ENCODE results near the gene MLEC.
A peak's percentile ranks its signal among the peaks of the same experiment; 100 is the strongest.

Gene MLEC

GRCh38 chr12:120736404-120737331, 49.7 kb downstream of the MLEC start:
- H3K4me1 ChIP-seq (ENCODE audit: control insufficient read depth in 2 of 2, insufficient read depth in 1 of 2, low read depth in 1 of 2, low read length in 2 of 2) = no peaks in the 10 kb centered on the region
- H2BK15ac ChIP-seq (ENCODE audit: low read length) = no peak overlapping the region
- H2AFZ ChIP-seq (ENCODE audit: low read length) = no peak overlapping the region
- H3K27ac ChIP-seq (replicated peaks; ENCODE audit: low read length) = no peak overlapping the region
- no peak overlapping the region for H4K8ac ChIP-seq (ENCODE audit: low read depth, low read length)
- no CpG with 5 or more reads among the region's 38 CpGs for WGBS, 2 donors (ENCODE audit: extremely low coverage in 2 of 2, insufficient read length in 2 of 2, insufficient replicate concordance in 1 of 2)
- H3K4ac ChIP-seq (ENCODE audit: low read length) = no peak overlapping the region
- H3K36me3 ChIP-seq (replicated peaks in 1 of 2; ENCODE audit: control insufficient read depth in 2 of 2, insufficient read depth in 2 of 2, low read length in 2 of 2) = peaks cover 0 to 4% of the 10 kb centered on the region in 2 donors
- H3K18ac ChIP-seq (ENCODE audit: low read length) = peak overlapping the region; percentile 27
- peak overlapping the region; percentile 43 for H3K23ac ChIP-seq (ENCODE audit: low read depth, low read length, poor library complexity)
- no peak overlapping the region for H3K4me2 ChIP-seq (ENCODE audit: insufficient read depth, low read length, poor library complexity, severe bottlenecking)
- H3K14ac ChIP-seq (ENCODE audit: low read length) = no peak overlapping the region
- peak overlapping the region; percentile 12 for H2AK5ac ChIP-seq (ENCODE audit: low read depth, low read length)
- no peak for DNase-seq (ENCODE audit: low spot score)
- peak overlapping the region; percentile 78 for H2BK5ac ChIP-seq (ENCODE audit: low read length)
- peaks cover 0 to 2% of the 10 kb centered on the region in 2 donors for H3K9me3 ChIP-seq (replicated peaks in 1 of 2; ENCODE audit: control insufficient read depth in 2 of 2, insufficient read depth in 1 of 2, low read depth in 1 of 2, low read length in 2 of 2)
- H2BK120ac ChIP-seq (ENCODE audit: low read depth, low read length) = no peak overlapping the region
- H3K9ac ChIP-seq (ENCODE audit: low read depth, low read length, poor library complexity) = peak overlapping the region; percentile 50
- H2BK12ac ChIP-seq (ENCODE audit: low read length) = no peak overlapping the region
- no peaks in the 10 kb centered on the region for H3K79me1 ChIP-seq (ENCODE audit: low read depth, low read length)
- no peaks in the 10 kb centered on the region for H3K27me3 ChIP-seq (ENCODE audit: control insufficient read depth in 3 of 3, insufficient read depth in 3 of 3, low read depth in 1 of 3, low read length in 3 of 3)
- no peak overlapping the region for H3K4me3 ChIP-seq (ENCODE audit: low read length in 2 of 2)
- H4K91ac ChIP-seq (ENCODE audit: low read depth, low read length, poor library complexity) = peak overlapping the region; percentile 2

- no CpG with 5 or more reads among the region's 25 CpGs for WGBS, 2 donors (ENCODE audit: extremely low coverage in 2 of 2, insufficient read length in 2 of 2, insufficient replicate concordance in 1 of 2)
- Histone ChIP-seq H2BK15ac (ENCODE audit: low read length) (peak overlapping the region; percentile 33), H3K9ac (ENCODE audit: low read depth, low read length, poor library complexity) (no peak overlapping the region), H2BK120ac (ENCODE audit: low read depth, low read length) (no peak overlapping the region), H3K4me1 (ENCODE audit: control insufficient read depth in 2 of 2, insufficient read depth in 1 of 2, low read depth in 1 of 2, low read length in 2 of 2) (no peaks in the 10 kb centered on the region), H3K79me1 (ENCODE audit: low read depth, low read length) (no peaks in the 10 kb centered on the region), H2AFZ (ENCODE audit: low read length) (no peak overlapping the region), H4K91ac (ENCODE audit: low read depth, low read length, poor library complexity) (no peak overlapping the region), H3K4me3 (ENCODE audit: low read length in 2 of 2) (peak overlapping the region in 1 of 2 donors; percentile 56), H3K4me2 (ENCODE audit: insufficient read depth, low read length, poor library complexity, severe bottlenecking) (no peak overlapping the region), H3K4ac (ENCODE audit: low read length) (no peak overlapping the region), H3K23ac (ENCODE audit: low read depth, low read length, poor library complexity) (peak overlapping the region; percentile 43), H2AK5ac (ENCODE audit: low read depth, low read length) (peak overlapping the region; percentile 98), H3K14ac (ENCODE audit: low read length) (no peak overlapping the region), H2BK12ac (ENCODE audit: low read length) (no peak overlapping the region), H3K27ac (replicated peaks; ENCODE audit: low read length) (no peak overlapping the region), H3K27me3 (ENCODE audit: control insufficient read depth in 3 of 3, insufficient read depth in 3 of 3, low read depth in 1 of 3, low read length in 3 of 3) (no peaks in the 10 kb centered on the region), H3K36me3 (replicated peaks in 1 of 2; ENCODE audit: control insufficient read depth in 2 of 2, insufficient read depth in 2 of 2, low read length in 2 of 2) (peaks cover 0 to 4% of the 10 kb centered on the region in 2 donors), H3K9me3 (replicated peaks in 1 of 2; ENCODE audit: control insufficient read depth in 2 of 2, insufficient read depth in 1 of 2, low read depth in 1 of 2, low read length in 2 of 2) (peaks cover 0 to 2% of the 10 kb centered on the region in 2 donors), H2BK5ac (ENCODE audit: low read length) (peak overlapping the region; percentile 78), H4K8ac (ENCODE audit: low read depth, low read length) (no peak overlapping the region), H3K18ac (ENCODE audit: low read length) (peak overlapping the region; percentile 28)
- no peak for DNase-seq (ENCODE audit: low spot score)
Observed at GRCh38 chr12:120737557-120738251, 50.8 kb downstream of the MLEC start.

DNA sequence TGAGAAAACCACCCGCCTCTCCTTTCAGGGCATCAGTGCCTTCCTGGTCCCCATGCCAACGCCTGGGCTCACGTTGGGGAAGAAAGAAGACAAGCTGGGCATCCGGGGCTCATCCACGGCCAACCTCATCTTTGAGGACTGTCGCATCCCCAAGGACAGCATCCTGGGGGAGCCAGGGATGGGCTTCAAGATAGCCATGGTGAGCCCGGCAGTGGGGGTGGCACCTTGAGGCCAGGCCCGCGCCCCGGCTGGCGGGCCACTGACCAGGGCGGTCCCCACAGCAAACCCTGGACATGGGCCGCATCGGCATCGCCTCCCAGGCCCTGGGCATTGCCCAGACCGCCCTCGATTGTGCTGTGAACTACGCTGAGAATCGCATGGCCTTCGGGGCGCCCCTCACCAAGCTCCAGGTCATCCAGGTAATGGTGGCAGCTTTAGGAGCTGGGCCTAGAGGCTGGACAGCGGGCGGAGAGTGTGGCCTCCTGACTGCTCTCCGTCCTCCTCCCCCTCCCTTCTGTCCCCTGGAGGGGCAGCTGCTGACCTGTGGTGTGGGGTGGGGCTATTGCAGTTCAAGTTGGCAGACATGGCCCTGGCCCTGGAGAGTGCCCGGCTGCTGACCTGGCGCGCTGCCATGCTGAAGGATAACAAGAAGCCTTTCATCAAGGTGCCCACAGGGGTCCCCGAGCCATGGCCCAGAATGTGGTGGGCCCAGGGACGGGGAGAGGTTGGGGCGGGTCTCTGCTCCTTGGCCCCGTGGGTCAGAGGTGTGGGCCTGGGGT, 51.5 kb downstream of the MLEC start:
- no peak overlapping the region for H3K27ac ChIP-seq (replicated peaks; ENCODE audit: low read length)
- H2BK12ac ChIP-seq (ENCODE audit: low read length) = no peak overlapping the region
- H4K91ac ChIP-seq (ENCODE audit: low read depth, low read length, poor library complexity) = no peak overlapping the region
- H4K8ac ChIP-seq (ENCODE audit: low read depth, low read length) = no peak overlapping the region
- no peaks in the 10 kb centered on the region for H3K79me1 ChIP-seq (ENCODE audit: low read depth, low read length)
- peak overlapping the region; percentile 98 for H2AK5ac ChIP-seq (ENCODE audit: low read depth, low read length)
- peaks cover 0 to 4% of the 10 kb centered on the region in 2 donors for H3K36me3 ChIP-seq (replicated peaks in 1 of 2; ENCODE audit: control insufficient read depth in 2 of 2, insufficient read depth in 2 of 2, low read length in 2 of 2)
- H2BK5ac ChIP-seq (ENCODE audit: low read length) = peak overlapping the region; percentile 78
- no peaks in the 10 kb centered on the region for H3K4me1 ChIP-seq (ENCODE audit: control insufficient read depth in 2 of 2, insufficient read depth in 1 of 2, low read depth in 1 of 2, low read length in 2 of 2)
- H2BK15ac ChIP-seq (ENCODE audit: low read length) = peak overlapping the region; percentile 83
- H3K4ac ChIP-seq (ENCODE audit: low read length) = no peak overlapping the region
- no peak overlapping the region for H3K9ac ChIP-seq (ENCODE audit: low read depth, low read length, poor library complexity)
- H3K9me3 ChIP-seq (replicated peaks in 1 of 2; ENCODE audit: control insufficient read depth in 2 of 2, insufficient read depth in 1 of 2, low read depth in 1 of 2, low read length in 2 of 2) = no peaks in the 10 kb centered on the region
- no peaks in the 10 kb centered on the region for H3K27me3 ChIP-seq (ENCODE audit: control insufficient read depth in 3 of 3, insufficient read depth in 3 of 3, low read depth in 1 of 3, low read length in 3 of 3)
- no peak for DNase-seq (ENCODE audit: low spot score)
- no peak overlapping the region for H3K4me3 ChIP-seq (ENCODE audit: low read length in 2 of 2)
- peak overlapping the region; percentile 57 for H3K18ac ChIP-seq (ENCODE audit: low read length)
- H3K23ac ChIP-seq (ENCODE audit: low read depth, low read length, poor library complexity) = peak overlapping the region; percentile 55
- no CpG with 5 or more reads among the region's 31 CpGs for WGBS, 2 donors (ENCODE audit: extremely low coverage in 2 of 2, insufficient read length in 2 of 2, insufficient replicate concordance in 1 of 2)
- no peak overlapping the region for H2AFZ ChIP-seq (ENCODE audit: low read length)
- no peak overlapping the region for H3K14ac ChIP-seq (ENCODE audit: low read length)
- no peak overlapping the region for H3K4me2 ChIP-seq (ENCODE audit: insufficient read depth, low read length, poor library complexity, severe bottlenecking)
- H2BK120ac ChIP-seq (ENCODE audit: low read depth, low read length) = no peak overlapping the region
